HUDEP-2 (cell line): Measurements from ENCODE around the gene HES3.
"Not testable (repeated sequence)": the region's sequence is repeated elsewhere in the genome, so short reads cannot be mapped to it uniquely, and the experiment has no call there.

Experiments used
- DNase-seq, 76 experiments: peaks; one replicate each; lab custom pipeline; 2025; ENCODE audit not compliant: unreplicated experiment in 76 of 76; lab: John Stamatoyannopoulos, UW

The HES3 gene

DNA sequence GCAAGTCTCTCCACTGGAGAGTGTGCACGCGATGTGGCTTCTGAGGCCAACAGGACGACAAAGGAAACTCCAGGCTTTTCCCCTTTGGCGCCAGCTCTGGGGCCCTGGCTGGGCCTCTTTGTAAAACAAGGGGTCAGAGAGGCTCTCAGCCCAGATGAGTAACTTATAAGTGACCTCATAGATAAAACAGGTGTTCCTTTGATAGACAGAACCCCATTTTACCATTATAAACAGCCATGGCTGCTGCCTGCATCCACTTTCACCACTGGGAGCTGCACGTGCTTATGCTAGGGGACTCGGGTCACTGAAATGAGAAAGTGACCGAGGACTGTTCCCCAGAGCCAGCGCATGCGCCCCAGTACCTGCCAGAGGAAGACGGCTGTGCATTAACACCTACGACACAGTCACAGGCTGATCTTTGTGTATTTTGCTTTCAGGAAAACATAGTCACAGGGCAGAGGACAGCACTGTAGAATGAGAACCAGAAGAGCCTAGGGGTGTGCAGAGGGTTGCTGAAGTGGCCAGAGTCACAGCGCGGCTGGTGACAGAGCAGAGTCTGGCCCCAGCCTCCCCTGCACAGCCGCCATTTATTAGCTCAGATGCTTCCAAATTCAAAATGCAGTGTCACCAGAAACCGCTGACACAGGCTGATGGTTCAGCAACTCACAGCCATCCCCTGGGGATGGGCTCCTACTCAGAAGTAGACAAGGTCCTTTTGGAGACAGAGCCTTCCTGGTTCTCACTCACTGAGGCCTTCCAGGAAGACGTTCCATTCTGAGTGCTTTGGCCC lies 25.4 kb upstream of the HES3 start:
- DNase-seq = no peak

DNA sequence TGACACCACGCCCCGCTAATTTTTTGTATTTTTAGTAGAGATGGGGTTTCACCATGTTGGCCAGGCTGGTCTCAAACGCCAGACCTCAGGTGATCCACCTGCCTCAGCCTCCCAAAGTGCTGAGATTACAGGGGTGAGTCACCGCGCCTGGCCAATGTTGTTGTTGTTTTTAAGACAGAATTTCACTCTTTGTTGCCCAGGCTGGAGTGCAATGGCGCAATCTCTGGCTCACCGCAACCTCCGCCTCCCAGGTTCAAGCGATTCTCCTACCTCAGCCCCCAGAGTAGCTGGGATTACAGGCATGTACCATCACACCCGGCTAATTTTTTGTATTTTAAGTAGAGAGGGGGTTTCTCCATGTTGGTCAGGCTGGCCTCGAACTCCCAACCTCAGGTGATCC lies 24.3 kb upstream of the HES3 start:
- DNase-seq = not testable (repeated sequence)

DNA sequence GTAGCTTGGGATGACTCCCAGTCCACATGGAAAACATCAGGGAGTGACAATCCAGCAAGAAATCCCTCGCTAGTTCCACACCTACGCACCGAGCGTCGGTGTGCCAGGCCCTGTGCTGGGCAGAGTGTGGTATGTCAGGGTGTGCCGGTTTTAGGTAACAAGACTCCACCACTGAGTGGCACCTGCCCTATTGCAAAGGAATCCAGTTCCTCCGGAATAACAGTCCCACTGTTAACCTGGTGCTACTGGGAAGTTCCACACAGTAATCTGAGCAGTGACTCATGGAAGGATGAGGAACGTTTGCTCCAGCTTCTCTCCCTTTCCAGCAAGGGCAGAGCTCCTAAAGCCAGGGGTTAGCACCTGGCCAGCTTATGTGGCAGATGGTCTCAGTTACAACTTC lies 23.7 kb upstream of the HES3 start:
- DNase-seq = no peak

DNA sequence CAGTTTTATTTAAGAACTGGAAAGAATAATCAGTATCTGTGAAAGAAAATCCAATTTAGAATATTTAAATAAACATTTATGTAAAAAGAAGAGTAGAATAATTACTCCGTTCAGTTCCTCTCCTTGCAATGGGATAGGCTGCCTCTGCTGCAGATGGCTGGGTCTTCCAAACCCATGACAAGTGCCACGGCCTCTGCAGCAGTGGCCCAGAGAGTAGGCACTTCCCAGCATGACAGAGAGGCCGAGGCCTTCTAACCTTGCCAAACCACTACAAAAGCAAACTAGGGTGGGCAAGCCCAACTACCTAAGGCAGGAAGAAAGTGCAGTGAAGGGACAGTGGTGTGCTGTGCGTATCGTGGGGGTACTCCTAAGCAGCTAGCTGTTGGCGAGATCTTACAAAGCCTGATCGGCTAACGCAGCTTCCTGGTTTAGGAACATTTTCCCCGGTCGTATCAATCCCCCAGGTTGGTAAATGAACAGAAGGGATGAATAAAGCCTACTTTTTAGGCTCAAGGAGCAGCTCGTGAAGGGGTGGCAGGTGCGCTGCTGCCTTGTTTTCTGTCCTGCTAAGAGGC lies 22.7 kb upstream of the HES3 start:
- no peak for DNase-seq

DNA sequence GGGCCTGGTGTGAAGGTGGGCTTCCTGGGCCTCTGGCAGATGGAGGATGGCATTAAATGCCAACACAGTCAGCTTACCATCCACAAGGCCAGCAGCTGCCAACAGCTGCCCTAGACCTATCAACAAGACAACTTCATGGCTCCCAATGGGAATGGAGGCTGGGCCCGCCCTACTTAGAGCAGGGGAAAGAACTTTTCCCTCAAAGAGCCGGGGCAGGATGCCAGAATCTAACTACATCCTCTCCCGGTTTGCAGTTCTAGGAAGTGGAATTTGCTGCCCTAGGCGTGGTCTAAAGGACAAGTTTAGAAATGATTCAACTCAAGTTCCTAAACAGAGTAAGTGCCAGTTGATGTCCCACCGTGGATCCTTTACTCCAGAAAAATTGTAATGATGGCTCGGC lies 21.3 kb upstream of the HES3 start:
- no peak for DNase-seq

DNA sequence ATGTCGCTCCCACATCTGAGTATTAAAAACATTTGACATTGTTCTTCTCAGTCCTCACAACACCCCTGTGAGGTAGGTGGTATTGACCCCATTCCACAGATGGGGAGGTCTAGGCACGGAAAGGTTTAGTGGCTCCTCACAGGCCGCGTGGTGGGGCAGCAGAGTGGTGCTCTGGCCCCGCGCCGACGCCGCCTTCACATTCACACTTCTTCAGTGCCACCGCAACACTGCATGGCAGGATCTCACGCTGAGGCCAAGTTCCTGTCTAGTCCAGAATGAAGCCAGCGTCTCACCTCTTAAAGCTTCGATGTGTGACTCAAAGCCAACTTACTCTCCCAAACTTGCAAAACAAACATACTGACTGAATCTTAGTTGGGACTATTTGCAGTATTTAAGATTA lies 20.4 kb upstream of the HES3 start:
- no peak for DNase-seq

DNA sequence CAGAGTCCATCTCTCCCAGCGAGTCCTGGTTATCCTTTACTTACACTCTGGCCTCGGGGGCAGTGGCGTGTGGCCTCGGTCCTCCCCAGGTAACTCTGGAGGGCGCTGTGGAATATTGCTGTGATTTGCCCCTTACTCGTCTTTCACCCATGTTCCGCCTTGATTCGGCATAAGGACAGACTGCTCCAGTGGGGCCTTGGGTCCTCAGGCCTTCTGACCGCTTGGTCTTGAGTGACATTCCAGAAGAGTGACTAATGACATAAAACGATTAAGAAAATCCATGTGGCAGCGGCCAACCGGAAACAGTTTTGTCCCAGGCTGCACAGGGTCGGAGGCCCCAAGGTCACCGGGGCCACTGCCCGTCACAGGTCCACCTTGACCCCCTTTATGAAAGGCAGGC lies 19.3 kb upstream of the HES3 start:
- no peak for DNase-seq

DNA sequence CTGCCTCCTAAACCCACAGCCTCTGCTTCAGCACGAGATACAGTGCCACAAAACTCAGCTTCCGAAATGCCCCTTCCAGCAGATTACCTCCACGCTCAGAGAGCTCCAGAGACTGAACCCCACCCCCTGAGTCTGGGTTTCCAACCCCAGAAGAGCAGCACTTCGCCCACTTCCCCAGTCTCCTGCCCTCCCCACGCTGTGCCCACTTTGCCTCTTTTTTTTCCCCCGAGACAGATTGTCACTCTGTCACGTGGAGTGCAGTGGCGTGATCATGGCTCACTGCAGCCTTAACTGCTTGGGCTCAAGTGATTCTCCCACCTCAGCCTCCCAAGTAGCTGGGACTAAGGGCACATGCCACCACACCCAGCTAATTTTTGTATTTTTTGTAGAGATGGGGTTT lies 18.3 kb upstream of the HES3 start:
- no peak for DNase-seq

DNA sequence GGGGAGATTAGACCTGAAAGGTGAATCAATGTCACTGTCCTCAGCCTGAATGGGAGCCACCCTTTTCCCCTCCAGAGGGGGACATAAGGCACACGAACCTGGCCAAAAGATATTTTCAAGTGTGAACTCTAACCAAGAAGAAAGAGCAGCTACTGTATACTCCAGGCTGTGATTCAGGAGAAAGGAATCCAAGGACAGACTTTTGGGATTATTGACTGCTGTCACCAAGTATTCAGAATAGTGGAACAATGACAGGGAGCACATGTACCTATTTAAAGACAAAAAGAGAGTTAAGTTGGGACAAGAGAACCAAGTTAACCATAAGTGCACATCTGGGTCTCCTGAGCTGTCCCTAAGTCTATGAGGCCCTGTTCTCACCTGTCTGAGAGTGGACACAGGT lies 10.6 kb upstream of the HES3 start:
- DNase-seq = no peak

DNA sequence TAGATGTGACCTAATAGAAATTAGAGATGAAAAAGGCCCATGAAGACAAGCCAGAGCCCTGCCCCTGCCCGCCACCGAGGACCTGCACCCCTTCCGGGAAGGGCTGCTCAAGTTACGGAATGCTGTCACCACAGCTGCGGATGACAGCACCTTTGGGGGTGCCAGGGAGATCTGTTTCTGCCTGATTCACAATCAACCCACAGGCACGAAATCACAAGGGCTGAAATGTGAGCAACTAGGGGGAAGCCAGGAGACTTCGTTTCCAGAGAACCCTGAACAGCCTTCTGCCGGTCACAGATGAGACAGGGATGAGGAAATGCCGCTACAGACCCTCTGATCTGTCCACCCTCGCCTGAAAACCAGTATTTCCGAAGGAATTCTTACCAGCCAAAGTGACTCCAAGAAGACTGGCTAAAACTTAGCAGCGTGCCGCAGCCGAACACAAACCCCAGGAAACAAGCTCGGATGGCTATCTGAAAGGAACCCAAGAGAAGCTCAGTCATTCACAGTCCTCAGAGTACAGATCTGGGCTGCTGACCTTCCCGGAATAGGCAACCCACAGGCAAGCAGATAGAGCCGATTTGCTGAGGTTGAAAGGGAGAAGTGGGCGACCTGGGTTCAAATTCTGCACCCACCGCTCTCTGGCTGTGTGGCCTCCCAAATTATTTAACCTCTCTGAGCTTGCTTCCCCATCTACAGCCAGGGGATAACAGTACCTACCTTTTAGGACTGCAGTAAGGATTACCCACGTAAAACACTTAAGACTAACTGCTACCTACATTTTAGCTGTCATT lies 9.3 kb upstream of the HES3 start:
- DNase-seq = peak in 1 of 76 experiments; percentile 9

DNA sequence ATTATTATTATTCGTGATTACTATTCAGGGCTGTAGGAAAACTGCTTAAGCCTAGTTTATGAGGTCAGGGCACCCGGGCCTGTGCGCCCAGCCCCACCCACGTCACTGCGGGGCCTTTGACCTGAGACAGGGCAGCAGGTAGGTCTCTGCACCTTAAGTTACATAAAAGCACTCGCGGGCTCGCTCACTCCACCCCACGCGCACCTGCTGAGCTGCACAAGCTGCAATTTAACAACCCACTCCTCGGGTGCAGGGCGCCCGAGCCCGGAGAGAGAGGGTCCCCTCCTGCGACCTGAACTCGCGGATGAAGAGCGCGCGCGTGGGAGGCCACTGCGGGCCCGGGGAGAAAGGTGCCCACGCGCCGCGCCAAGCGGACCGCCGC lies 8.7 kb upstream of the HES3 start:
- DNase-seq = peak in 5 of 76 experiments; percentile 11 to 40 (median 27)

DNA sequence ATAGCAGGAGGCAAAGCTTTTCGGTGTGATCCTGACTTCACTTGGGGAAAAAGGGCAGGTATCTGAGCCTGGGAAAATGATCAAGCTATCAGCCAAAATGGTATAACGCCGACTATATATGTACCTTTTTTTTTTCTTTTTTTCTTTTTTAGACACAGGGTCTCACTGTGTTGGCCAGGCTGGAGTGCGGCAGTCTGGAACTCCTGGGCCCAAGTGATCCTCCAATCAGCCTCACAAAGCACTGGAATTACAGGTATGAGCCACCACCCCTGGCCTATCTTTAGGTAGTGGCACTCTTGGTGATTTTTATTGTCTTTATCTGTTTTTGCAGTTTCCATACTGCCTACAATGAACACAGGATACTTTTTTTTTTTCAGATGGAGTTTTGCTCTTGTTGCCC lies 6.9 kb upstream of the HES3 start:
- DNase-seq = no peak

DNA sequence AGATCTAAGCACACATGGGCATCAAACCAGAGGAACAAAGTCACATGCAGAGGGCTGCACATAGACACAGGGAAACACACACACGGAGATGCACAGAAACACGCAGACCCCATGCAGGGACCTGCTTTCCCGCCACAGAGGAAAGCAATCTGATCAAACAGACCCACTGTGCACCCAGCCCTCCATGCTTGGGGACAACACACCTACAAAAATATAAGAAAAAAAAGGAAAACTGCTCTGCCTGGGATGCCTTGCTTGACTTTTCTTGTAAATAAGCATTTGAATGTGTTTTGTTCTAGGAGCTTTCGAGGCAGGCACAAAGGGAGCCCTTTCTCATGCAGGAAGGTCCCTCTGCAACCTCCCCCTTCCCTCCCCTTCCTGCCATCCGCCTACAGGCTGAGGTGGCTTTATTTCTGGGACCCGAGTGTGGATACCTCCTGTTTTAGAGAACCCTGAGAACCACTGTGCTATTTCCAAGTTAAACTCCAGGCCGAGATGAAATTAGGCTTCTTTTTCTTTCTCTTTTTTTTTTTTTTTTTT lies 4.7 kb upstream of the HES3 start:
- no peak for DNase-seq

DNA sequence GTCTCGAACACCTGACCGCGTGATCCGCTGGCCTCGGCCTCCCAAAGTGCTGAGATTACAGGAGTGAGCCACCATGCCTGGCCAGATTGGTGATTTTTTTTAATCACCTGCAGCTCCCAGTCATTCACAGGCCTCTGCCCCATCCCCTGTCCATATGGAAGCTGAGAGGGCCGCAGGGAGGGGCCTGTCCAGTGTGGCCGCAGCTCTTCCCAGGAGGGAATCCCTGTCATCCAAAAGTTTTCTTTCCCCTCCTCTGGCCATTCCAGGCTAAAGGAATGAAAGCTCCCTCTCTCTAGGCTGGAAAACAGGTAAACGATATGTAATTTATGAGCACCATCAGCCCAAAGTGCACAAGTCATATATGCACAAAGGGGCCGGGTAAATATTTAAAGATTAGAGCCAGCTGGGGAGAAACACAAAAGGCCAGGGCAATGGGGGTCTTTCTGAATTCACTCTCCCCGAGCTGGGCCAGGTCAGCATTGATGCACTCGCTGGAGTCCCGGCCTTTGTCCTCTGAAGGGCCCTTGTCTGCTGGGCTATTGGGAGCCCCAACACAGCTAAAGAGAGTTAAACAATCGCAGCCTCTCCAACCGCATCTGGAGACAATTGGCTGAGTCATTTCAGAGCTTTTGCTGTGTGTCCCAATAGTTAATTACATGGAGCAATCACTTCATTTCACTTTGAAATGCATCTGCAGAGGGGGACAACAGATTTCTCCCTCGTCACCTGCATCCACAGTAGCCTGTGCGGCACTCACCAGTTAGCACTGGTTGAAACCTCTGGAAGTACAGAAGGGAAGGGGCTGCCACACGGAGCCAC lies 3.8 kb upstream of the HES3 start:
- no peak for DNase-seq

DNA sequence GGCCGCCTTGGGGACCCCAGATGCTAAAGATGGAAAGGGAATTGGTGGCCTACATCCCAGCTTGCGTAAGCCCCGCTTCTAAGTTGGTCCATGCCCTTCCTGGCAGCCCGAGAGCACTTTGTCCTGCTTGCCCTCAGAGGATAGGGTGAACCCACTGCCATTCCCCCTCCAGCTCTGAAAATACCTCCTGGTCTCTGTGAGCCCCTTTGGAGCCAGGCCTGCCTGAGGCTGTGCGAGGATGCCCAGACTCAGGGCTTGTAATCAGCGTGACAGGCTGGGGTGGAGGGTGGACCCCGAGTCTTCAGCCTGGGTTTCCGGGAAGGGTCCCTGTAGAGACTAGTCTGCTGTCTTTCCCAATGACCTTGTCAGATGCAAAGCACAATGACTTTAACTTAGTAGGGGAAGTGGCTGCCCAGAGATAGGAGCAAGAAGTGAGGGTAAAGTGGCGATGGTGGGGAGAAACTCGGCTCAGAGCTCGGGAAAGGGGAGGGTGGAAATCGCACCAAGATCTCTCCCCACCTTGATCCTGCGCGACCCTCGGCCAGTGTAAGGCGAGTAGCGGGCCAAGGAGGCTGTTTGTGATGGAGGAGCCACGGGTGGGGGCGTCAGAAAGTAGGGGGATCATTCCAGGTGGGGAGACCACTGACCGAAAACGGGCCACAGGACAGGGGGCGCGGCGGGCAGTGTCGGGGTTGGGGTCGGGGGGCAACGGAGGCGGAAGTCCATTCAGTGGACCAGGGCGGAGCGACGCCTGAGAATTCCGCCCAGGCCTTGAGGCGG lies 2.7 kb upstream of the HES3 start:
- no peak for DNase-seq

DNA sequence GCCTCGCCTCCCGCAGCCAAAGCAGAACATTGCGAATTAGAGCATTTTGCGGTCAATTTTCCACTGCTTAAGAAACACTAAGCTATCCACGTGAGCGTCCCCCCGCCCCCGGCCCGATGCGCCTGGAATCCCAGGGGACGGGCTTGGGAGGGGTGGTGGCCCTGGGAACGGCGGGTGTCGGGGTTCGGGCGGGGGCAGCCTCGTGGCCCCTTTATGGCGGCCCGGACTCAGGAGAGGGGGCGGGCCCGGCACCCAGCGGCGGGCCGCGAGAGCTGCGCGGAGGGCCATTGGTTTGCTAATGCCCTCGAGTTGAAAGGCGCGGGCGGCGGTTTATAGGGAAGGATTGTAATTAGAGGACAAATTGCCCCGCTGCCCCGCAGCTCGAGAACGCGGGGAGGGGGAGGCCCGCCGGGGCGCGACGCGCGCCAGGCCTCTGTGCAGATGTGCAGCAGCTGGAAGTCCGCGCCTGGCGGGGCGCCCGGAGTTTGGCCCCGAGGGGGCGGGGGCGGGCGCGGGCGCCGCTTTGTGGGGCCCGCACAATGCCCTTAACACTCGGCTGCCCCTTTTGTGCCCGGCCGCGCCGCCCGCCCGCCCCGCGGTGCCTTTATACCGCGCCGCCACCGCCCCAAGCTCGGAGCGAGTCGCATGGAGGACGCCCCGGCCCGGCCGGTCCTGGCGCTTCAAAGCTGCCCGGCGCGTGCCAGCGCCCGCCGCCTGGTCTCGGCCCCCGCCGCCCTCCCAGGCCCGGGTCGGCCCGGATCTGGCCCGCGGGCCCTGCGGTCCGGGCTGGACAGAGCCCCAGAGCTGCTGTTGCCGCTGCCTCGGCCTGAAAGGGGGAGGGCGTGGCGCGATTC lies 1.9 kb upstream of the HES3 start:
- no peak for DNase-seq

DNA sequence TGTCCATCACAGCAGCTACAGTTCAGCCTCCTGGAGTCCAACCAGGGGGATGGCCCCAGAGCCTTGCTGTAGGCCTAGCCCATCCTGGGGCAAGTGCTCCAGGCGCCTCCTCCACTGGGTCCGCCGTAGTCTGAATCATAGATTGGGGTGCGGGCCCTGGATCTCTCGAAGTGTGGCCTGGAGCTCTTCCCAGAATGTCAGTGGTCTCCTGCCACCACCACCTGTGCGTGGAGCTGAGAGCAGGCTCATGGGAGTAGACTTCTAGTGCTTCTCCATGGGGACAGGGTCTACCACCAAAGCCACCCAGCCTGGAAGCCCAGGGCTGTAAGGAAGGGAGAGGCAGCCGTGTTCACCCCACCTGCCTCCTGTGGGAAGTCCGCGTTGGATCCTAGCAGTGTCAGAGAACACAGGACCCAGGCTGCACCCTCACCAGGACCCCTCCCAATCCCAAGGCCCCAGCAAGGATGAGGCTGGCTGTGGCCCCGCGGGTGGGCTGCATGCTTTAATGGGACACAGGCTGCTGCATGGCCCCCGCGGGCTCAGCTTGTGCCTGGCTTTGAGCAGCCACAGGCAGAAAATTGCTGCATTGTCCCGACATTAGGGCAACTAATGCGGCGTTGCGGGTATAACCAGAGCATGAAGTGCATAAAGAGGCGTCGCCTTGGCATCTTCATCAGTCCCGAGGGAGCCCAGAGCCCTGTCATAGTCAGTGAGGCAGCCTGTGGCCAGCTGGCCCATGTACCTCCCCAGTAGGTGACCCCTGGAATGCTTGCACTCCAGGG lies 735 bp upstream of the HES3 start:
- no peak for DNase-seq

DNA sequence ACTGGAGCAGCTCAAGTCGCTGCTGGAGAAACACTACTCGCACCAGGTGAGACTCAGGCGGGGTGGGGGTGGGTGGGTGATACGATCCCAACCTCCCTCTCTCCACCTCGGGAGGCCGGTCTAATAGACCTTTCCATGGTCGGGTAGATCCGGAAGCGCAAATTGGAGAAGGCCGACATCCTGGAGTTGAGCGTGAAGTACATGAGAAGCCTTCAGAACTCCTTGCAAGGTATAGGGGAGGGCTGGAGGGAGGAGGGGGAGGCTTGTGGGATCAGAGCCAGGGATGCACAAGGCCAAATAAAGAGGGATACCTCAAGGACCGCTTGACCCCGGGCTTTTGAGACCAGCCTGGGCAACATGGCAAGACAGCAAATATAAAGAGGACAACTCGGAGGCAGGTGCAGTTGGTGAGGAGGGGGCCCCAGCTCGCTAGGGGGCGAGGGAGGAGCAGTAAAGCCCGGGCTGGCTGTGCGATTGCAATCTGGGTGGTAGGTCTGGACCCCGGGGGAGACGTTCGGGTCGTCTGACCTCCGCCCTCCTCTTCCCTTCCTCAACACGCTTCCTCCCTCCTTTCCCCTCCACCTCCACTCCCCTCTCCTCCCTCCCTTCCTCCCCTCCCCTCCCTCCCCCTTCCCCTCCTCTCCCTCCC lies 546 bp downstream of the HES3 start:
- DNase-seq = no peak
